Neural cell (in vitro differentiated cells): ENCODE data around the gene ANKFN1. TPM values are rescaled to one million over a fixed set of nuclear protein-coding genes. Genes with fewer than 3 reads are reported as not detected.

Source experiments
- H2AFZ ChIP-seq: fragments of 200-600, 300-800 bp; sonication (generic), shearing (Covaris generic); 2 replicates; pipeline ENCODE4 v1.6.0; 2014; ENCODE audit warnings: low read depth, mild to moderate bottlenecking, antibody characterized with exemption, low read length, moderate library complexity
- H3F3A ChIP-seq: fragments of 200-600 bp; shearing (Covaris generic); 2 replicates; pipeline ENCODE4 v1.6.1; 2016; ENCODE audit warnings: mild to moderate bottlenecking, moderate library complexity, mixed read lengths, antibody characterized with exemption, low read length; ENCODE audit not compliant: insufficient read depth, poor library complexity, severe bottlenecking
- H3K27ac ChIP-seq: fragments of 200-600, 300-800 bp; sonication (generic), shearing (Covaris generic); 2 replicates; pipeline ENCODE4 v1.5.1; 2014; ENCODE audit warnings: mild to moderate bottlenecking, low read length, moderate library complexity
- H3K27me3 ChIP-seq: fragments of 300-800, 200-600 bp; sonication (generic), shearing (Covaris generic); 2 replicates; pipeline ENCODE4 v1.6.0; 2014; ENCODE audit warnings: mild to moderate bottlenecking, low read depth, low read length, moderate library complexity; ENCODE audit not compliant: insufficient read depth
- H3K36me3 ChIP-seq: fragments of 300-800, 200-600 bp; sonication (generic), shearing (Covaris generic); 2 replicates; pipeline ENCODE4 v1.5.1; 2014; ENCODE audit warnings: mild to moderate bottlenecking, antibody characterized with exemption, low read length, moderate library complexity; ENCODE audit not compliant: insufficient read depth
- H3K4me2 ChIP-seq: fragments of 300-800, 200-600 bp; sonication (generic), shearing (Covaris generic); 2 replicates; pipeline ENCODE4 v1.6.0; 2014; ENCODE audit warnings: mild to moderate bottlenecking, low read length
- H3K4me3 ChIP-seq: fragments of 300-800, 200-600 bp; sonication (generic), shearing (Covaris generic); 2 replicates; pipeline ENCODE4 v1.5.1; 2014; ENCODE audit warnings: mild to moderate bottlenecking, low read length, moderate library complexity
- H3K79me2 ChIP-seq: fragments of 200-600 bp; shearing (Covaris generic); replicated peaks from 2 replicates; pipeline ENCODE4 v1.6.0; 2014; ENCODE audit warnings: mild to moderate bottlenecking, low read length, moderate library complexity; ENCODE audit not compliant: insufficient read depth
- H3K9ac ChIP-seq: fragments of 300-800, 200-600 bp; sonication (generic), shearing (Covaris generic); 2 replicates; pipeline ENCODE4 v1.6.1; 2016; ENCODE audit warnings: mild to moderate bottlenecking, low read length, mixed read lengths
- H3K9me2 ChIP-seq: fragments of 200-600 bp; shearing (Covaris generic); 2 replicates; pipeline ENCODE4 v1.6.1; 2016; ENCODE audit warnings: mild to moderate bottlenecking, low read length, mixed read lengths; ENCODE audit not compliant: insufficient read depth
- H3K9me3 ChIP-seq: fragments of 200-600, 300-800 bp; sonication (generic), shearing (Covaris generic); 2 replicates; pipeline ENCODE4 v1.6.1; 2016; ENCODE audit warnings: mild to moderate bottlenecking, mixed run types, low read length, moderate library complexity, mixed read lengths
- H4K20me1 ChIP-seq: fragments of 200-600 bp; shearing (Covaris generic); 2 replicates; pipeline ENCODE4 v1.6.1; 2016; ENCODE audit warnings: mild to moderate bottlenecking, mixed run types; ENCODE audit not compliant: insufficient read depth
- CTCF ChIP-seq: fragments of 450-650 bp; IDR thresholded peaks from 2 replicates; pipeline ENCODE4 v1.5.1; 2014; ENCODE audit warnings: antibody characterized with exemption, mild to moderate bottlenecking, moderate library complexity; ENCODE audit not compliant: poor library complexity, severe bottlenecking
- EP300 ChIP-seq: fragments of 450-650 bp; conservative IDR thresholded peaks from 2 replicates; pipeline ENCODE4 v1.6.1; 2014; ENCODE audit warnings: antibody characterized with exemption, mild to moderate bottlenecking, moderate library complexity; ENCODE audit not compliant: poor library complexity, severe bottlenecking
- EZH2 ChIP-seq: fragments of 200-600, 300-800 bp; shearing (Covaris generic), sonication (generic); IDR thresholded peaks from 2 replicates; pipeline ENCODE4 v1.6.1; 2014; ENCODE audit warnings: antibody characterized with exemption, low read length, borderline replicate concordance, mild to moderate bottlenecking; ENCODE audit not compliant: insufficient read depth, poor library complexity, severe bottlenecking
- MXI1 ChIP-seq: fragments of 450-650 bp; conservative IDR thresholded peaks from 2 replicates; pipeline ENCODE4 v1.6.1; 2014; ENCODE audit warnings: antibody characterized with exemption, mild to moderate bottlenecking; ENCODE audit not compliant: poor library complexity, severe bottlenecking
- POLR2AphosphoS5 ChIP-seq: IDR thresholded peaks from 2 replicates; pipeline ENCODE4 v1.6.1; 2012
- RAD21 ChIP-seq: fragments of 450-650 bp; conservative IDR thresholded peaks from 2 replicates; pipeline ENCODE4 v1.6.1; 2014; ENCODE audit warnings: antibody characterized with exemption, mild to moderate bottlenecking, moderate library complexity
- REST ChIP-seq: IDR thresholded peaks from 2 replicates; pipeline ENCODE4 v1.6.1; 2012; ENCODE audit warnings: borderline replicate concordance
- SMC3 ChIP-seq: fragments of 450-650 bp; conservative IDR thresholded peaks from 2 replicates; pipeline ENCODE4 v1.6.1; 2014; ENCODE audit warnings: antibody characterized with exemption, mild to moderate bottlenecking, moderate library complexity; ENCODE audit not compliant: poor library complexity
- TAF1 ChIP-seq: IDR thresholded peaks from 2 replicates; pipeline ENCODE4 v1.6.1; 2012; ENCODE audit warnings: low read depth
- polyA plus RNA-seq: library from polyadenylated mRNA; depleted of rRNA; stranded (reverse); fragments of >200 nt; gene quantifications from 2 replicates; pipeline ENCODE4 v1.2.3, GENCODE V29; 2014

Gene ANKFN1
- polyA plus RNA-seq, 1 donor from 2014 or later = 0.14 TPM

DNA sequence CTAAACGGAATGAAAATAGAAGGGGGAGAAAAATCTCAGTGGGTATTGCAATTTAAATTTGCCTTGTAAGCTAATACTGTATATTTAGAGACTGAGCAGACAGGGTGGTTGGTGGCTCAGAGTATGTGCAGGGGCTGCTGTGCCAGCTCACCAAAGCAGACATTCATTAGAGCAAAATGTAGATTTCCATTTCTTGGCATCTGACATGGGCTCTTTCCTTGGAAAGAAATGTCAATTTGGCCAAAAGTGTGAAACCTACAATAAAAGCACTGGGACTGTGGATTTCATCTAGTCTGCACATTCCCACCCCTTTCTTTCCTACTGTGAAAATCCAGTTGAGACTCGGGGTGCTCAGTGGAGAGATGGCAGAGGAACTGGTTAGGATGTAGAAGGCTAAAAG is 295.1 kb downstream of the ANKFN1 start:
- Histone ChIP-seq H3K9me2 (no peaks in the 10 kb centered on the region), H3F3A (no peaks in the 10 kb centered on the region), H3K4me3 (no peak overlapping the region), H3K9ac (no peak overlapping the region), H3K9me3 (no peaks in the 10 kb centered on the region), H2AFZ (no peak overlapping the region), H3K79me2 (no peaks in the 10 kb centered on the region), H4K20me1 (no peaks in the 10 kb centered on the region), H3K36me3 (no peaks in the 10 kb centered on the region), H3K27me3 (no peaks in the 10 kb centered on the region), H3K4me2 (no peak overlapping the region), H3K27ac (no peak overlapping the region)
- TF ChIP-seq SMC3 = no peak
- no peak for TF ChIP-seq EP300
- TF ChIP-seq CTCF = no peak
- no peak for TF ChIP-seq RAD21
- no peak for TF ChIP-seq REST
- TF ChIP-seq EZH2 = no peak
- no peak for TF ChIP-seq POLR2AphosphoS5
- no peak for TF ChIP-seq TAF1
- no peak for TF ChIP-seq MXI1

- Histone ChIP-seq H3K27me3 (no peaks in the 10 kb centered on the region), H3K36me3 (no peaks in the 10 kb centered on the region), H3K9me2 (no peaks in the 10 kb centered on the region), H3F3A (no peaks in the 10 kb centered on the region), H3K4me2 (no peak overlapping the region), H4K20me1 (no peaks in the 10 kb centered on the region), H3K79me2 (no peaks in the 10 kb centered on the region), H3K27ac (no peak overlapping the region), H2AFZ (no peak overlapping the region), H3K4me3 (no peak overlapping the region), H3K9ac (no peak overlapping the region), H3K9me3 (no peaks in the 10 kb centered on the region)
- TF ChIP-seq MXI1 (no peak), TAF1 (no peak), EP300 (no peak), SMC3 (no peak), RAD21 (no peak), REST (no peak), POLR2AphosphoS5 (no peak), EZH2 (no peak), CTCF (no peak)
These were observed 295.9 kb downstream of the ANKFN1 start for GRCh38 chr17:56449176-56449575.
